MG63 (cell line): Measurements from ENCODE around the gene XIRP1. TPM values are rescaled to one million over a fixed set of nuclear protein-coding genes. Genes with fewer than 3 reads are reported as not detected.
"Not testable (repeated sequence)": the region's sequence is repeated elsewhere in the genome, so short reads cannot be mapped to it uniquely, and the experiment has no call there.

Source experiments
- DNase-seq: peaks from one replicate; pipeline ENCODE4 v3.0.0-alpha.2; 2020
- H3K27me3 ChIP-seq: fragments of 250-450 bp; sonication (Bioruptor Pico); 2 replicates; pipeline ENCODE4 v1.5.1; 2020; ENCODE audit warnings: mild to moderate bottlenecking, moderate library complexity
- H3K36me3 ChIP-seq: fragments of 250-450 bp; sonication (Bioruptor Pico); 2 replicates; pipeline ENCODE4 v1.5.1; 2020; ENCODE audit warnings: mild to moderate bottlenecking, moderate library complexity
- H3K4me3 ChIP-seq: fragments of 250-450 bp; sonication (Bioruptor Pico); 2 replicates; pipeline ENCODE4 v1.5.1; 2020; ENCODE audit warnings: mild to moderate bottlenecking, moderate library complexity
- H3K9me3 ChIP-seq: fragments of 250-450 bp; sonication (Bioruptor Pico); 2 replicates; pipeline ENCODE4 v1.5.1; 2020; ENCODE audit warnings: mild to moderate bottlenecking, moderate library complexity
- total RNA-seq: library from RNA; depleted of rRNA; stranded (reverse); fragments of >200 nt; shearing (Covaris generic); gene quantifications from 2 replicates; pipeline ENCODE4 v1.2.3, GENCODE V29; 2014; ENCODE audit warnings: low replicate concordance

XIRP1 gene
- total RNA-seq, 1 experiment from 2014 or later: not detected

DNA sequence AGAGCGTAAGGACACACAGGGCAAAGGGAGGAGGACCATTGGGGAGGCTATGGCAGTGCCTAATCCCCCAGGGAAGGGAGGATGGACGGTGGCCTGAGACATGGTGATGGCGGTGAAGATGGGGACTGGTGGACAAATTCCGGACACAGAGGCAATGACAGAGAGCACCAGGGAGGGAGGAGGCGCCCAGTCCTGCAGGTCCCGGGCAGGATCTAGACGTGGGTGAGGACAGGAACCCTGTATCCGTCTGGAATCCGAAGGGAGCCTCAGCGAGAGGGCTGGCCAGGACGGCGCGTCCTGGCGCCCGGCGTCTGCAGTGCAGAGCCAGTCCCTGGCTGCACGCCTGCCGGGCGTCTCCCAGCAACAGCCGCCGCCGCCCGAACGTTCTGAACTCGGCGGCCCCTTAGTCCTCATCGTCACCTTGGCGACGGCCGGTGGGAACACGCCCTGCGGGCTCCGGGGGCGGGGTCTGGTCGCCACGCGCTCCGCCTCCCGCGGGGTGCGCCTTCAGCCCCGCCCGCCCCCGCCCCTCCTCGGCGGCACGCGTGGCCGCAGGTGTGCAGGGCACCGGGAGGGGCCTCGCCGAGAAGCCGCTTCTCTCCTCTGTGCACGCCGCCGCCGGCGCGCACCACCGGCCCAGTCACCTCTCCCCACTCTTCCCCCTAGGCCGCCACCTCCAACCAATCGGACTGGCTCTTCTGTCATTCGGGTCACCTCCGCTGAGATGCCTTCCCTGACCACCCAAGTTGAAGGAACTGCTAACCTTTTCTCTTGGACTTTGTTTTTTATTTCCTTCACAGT lies 11.6 kb downstream of the XIRP1 start:
- Histone ChIP-seq H3K27me3 (no peaks in the 10 kb centered on the region), H3K4me3 (peak overlapping the region; percentile 24), H3K36me3 (no peaks in the 10 kb centered on the region), H3K9me3 (no peaks in the 10 kb centered on the region)
- DNase-seq: peak; percentile 84

- H3K27me3 ChIP-seq: no peaks in the 10 kb centered on the region
- DNase-seq: no peak
- no peak overlapping the region; the same call in 1 of the 2 replicates for H3K4me3 ChIP-seq
- no peaks in the 10 kb centered on the region for H3K9me3 ChIP-seq
- H3K36me3 ChIP-seq: no peaks in the 10 kb centered on the region
Measured at GRCh38 chr3:39180183-39180545, 12.2 kb downstream of the XIRP1 start.

DNA sequence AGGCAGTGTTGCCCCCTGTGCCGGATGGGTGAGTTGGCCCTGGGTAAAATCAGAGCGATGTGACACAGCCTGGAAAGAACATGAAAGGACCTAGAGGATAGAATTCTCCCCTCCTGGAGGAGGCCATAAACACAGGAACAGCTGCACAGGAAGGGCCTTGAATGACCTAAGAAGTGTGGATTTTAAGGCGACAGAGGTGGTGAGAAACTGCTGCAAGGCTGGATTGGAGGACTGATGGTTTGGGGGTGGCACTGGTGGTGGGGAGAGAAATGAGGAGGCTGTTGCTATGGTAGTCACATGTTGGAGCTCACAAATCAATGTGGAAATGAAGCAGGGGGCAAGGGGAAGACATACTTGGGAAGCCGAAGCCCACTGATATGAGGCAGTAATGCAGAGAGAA lies 13.8 kb downstream of the XIRP1 start:
- Histone ChIP-seq H3K4me3 (peak overlapping the region; percentile 45), H3K9me3 (no peaks in the 10 kb centered on the region), H3K36me3 (no peaks in the 10 kb centered on the region), H3K27me3 (no peaks in the 10 kb centered on the region)
- DNase-seq: no peak

- H3K9me3 ChIP-seq: no peaks in the 10 kb centered on the region
- H3K27me3 ChIP-seq: no peaks in the 10 kb centered on the region
- peak overlapping the region; percentile 45 for H3K4me3 ChIP-seq
- peak; percentile 82 for DNase-seq
- no peaks in the 10 kb centered on the region for H3K36me3 ChIP-seq
Measured at GRCh38 chr3:39177708-39178332, 14.6 kb downstream of the XIRP1 start.

DNA sequence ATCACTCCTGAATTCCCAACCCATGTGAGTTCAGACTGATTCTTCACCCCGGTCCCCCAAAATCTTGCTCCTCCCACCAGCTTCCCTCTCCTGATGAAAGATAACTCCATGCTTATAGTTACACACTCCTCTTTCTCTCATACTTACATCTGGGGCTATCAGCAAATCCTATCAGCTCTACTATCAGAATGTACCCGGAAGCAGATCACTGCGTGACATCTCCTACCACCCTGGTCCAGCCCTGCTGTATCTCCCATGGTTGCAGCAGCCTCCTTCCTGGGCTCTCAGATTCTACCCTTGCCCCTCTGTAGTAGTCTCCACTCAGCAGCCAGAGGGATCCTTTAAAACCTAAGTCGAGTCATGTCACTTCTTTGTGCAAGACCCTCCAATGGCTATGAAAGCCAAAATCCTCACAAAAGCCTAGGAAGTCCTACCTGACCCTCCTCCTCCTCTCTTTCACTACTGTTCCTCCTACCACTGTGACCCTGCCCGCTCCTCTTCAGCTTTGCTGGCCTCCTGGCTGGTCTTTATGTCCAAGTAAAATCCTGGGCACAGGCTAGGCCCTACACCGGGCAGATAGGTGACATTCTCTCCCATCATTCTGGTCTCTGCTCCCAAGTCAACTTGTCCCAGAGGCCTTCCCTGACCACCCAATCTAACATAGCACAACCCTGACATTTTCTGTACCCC lies 16.2 kb downstream of the XIRP1 start:
- Histone ChIP-seq H3K27me3 (no peaks in the 10 kb centered on the region), H3K36me3 (no peaks in the 10 kb centered on the region), H3K4me3 (no peak overlapping the region), H3K9me3 (no peaks in the 10 kb centered on the region)
- no peak for DNase-seq

- Histone ChIP-seq H3K9me3 (no peaks in the 10 kb centered on the region), H3K36me3 (no peaks in the 10 kb centered on the region), H3K4me3 (no peak overlapping the region), H3K27me3 (no peaks in the 10 kb centered on the region)
- DNase-seq: no peak
Measured at GRCh38 chr3:39173318-39174125, 18.9 kb downstream of the XIRP1 start.

DNA sequence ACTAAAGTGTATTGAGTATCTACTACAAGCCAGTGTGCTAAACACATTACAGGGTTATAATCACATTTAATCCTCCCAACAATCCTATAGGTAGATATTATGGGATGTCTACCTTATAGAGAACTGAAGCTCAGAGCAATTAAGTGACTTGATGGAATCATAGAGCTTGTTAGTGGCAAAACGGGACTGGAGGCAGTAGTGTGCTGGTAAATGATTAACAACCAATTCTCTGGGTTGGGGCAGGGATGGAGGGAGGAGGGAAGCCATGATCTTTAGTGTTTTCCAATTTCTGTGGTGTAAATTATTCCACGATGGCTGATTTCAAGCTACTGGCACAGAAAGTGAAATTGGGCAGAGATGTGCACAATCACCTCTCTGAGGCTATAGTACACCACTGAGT lies 20.5 kb downstream of the XIRP1 start:
- no peak for DNase-seq
- no peaks in the 10 kb centered on the region for H3K9me3 ChIP-seq
- no peak overlapping the region for H3K4me3 ChIP-seq

GRCh38 chr3:39170877-39171276 lies 21.5 kb downstream of the XIRP1 start:
- DNase-seq, H3K9me3 ChIP-seq, H3K36me3 ChIP-seq, H3K27me3 ChIP-seq, H3K4me3 ChIP-seq: not testable (repeated sequence)

More for the DNA sequence above, 20.5 kb downstream of the XIRP1 start:
- Histone ChIP-seq H3K36me3 (no peaks in the 10 kb centered on the region), H3K27me3 (no peaks in the 10 kb centered on the region)

DNA sequence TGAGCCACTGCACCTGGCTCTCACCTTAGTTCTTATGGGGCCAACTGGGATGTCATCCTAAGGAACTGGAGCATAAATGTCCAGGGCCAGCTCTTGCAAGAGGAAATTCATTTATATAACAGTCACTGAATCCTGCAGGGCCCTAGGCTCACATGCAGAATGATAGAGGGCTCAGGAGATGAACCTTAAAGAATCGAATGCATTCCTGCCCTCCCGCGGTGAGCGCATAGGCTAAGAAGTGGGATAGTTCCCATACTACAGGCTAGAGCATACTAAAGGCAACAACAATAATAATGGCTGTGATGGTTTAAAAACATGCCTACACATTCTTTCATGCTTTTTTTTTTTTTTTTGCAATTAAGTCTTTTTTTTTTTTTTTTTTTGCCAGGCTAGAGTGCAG lies 21.9 kb downstream of the XIRP1 start:
- H3K36me3 ChIP-seq: no peaks in the 10 kb centered on the region
- no peaks in the 10 kb centered on the region for H3K9me3 ChIP-seq
- H3K27me3 ChIP-seq: no peaks in the 10 kb centered on the region
- no peak overlapping the region for H3K4me3 ChIP-seq
- DNase-seq: no peak

GRCh38 chr3:39169712-39170111 lies 22.7 kb downstream of the XIRP1 start:
- H3K9me3 ChIP-seq: no peaks in the 10 kb centered on the region
- no peak overlapping the region for H3K4me3 ChIP-seq
- no peak for DNase-seq
- no peaks in the 10 kb centered on the region for H3K27me3 ChIP-seq
- H3K36me3 ChIP-seq: no peaks in the 10 kb centered on the region

- H3K9me3 ChIP-seq: no peaks in the 10 kb centered on the region
- DNase-seq: no peak
- no peaks in the 10 kb centered on the region for H3K27me3 ChIP-seq
- no peak overlapping the region for H3K4me3 ChIP-seq
- H3K36me3 ChIP-seq: no peaks in the 10 kb centered on the region
Measured at GRCh38 chr3:39168156-39168780, 24.1 kb downstream of the XIRP1 start.

DNA sequence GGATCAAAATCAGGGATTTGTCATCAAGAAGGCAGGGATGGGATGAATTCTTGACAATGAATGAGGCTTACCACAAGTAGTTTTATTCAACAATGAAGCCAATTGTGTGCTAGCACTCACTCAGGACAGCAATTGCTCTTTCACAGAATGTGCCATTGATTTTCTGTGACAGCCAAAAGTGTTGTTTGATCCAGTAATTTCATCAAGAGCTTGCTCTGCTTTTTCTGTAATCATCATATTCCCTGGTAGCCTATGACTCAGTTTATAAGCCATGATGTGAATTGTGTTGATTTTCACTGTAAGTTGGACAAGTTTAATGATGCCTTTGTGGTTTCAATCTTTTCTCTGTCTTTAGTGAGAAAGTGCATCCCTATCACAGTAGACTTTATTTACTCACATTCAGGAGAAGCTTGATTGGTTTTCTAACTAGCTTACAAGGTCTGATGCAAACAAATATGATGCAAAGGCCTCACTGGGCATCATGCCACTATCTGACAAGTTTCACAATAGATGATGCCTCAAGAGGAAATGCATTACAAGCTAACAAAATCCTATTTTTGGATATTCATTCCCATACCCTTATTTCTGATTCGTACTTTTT lies 25.4 kb downstream of the XIRP1 start:
- no peaks in the 10 kb centered on the region for H3K9me3 ChIP-seq
- no peaks in the 10 kb centered on the region for H3K36me3 ChIP-seq
- H3K4me3 ChIP-seq: no peak overlapping the region
- no peaks in the 10 kb centered on the region for H3K27me3 ChIP-seq
- peak; percentile 61 for DNase-seq

GRCh38 chr3:39166134-39166710 lies 26.2 kb downstream of the XIRP1 start:
- Histone ChIP-seq H3K4me3 (no peak overlapping the region), H3K27me3 (no peaks in the 10 kb centered on the region), H3K36me3 (no peaks in the 10 kb centered on the region), H3K9me3 (no peaks in the 10 kb centered on the region)
- peak; percentile 92 for DNase-seq

DNA sequence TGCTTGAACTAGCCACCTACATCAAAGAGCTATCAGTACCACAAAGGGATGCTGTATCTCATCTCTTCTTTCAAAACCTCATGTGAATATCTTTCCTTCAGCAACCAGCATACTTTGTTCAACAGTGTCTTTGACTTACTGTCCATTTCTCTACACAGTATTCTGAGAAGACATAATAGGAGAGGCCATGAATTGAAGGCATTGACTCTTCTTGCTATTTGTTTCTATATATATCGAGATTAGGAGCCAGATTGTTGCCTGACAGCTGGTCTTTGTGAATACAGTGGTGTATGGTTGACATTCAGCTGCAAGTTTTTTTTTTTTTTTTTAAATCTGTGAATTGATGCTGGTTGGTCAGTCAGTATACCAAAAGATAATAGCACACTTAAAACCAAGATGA lies 26.9 kb downstream of the XIRP1 start:
- no peak for DNase-seq
- Histone ChIP-seq H3K36me3 (no peaks in the 10 kb centered on the region), H3K9me3 (no peaks in the 10 kb centered on the region), H3K27me3 (no peaks in the 10 kb centered on the region), H3K4me3 (no peak overlapping the region)

DNA sequence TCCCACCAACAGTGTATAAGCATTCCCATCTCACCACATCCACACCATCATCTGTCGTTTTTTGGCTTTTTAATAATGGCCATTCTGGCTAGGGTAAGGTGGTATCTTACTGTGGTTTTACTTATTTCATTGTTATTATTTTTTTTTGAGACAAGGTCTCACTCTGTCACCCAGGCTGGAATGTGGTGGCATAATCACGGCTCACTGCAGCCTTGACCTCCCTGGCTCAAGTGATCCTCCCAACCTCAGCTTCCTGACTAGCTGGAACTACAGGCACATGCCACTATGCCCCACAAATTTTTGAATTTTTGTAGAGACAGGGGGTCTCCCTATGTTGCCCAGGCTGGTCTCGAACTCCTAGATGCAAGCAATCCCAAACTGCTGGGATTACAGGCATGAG lies 28.0 kb downstream of the XIRP1 start:
- no peaks in the 10 kb centered on the region for H3K9me3 ChIP-seq
- H3K27me3 ChIP-seq: no peaks in the 10 kb centered on the region
- DNase-seq: no peak
- no peak overlapping the region for H3K4me3 ChIP-seq
- H3K36me3 ChIP-seq: no peaks in the 10 kb centered on the region

DNA sequence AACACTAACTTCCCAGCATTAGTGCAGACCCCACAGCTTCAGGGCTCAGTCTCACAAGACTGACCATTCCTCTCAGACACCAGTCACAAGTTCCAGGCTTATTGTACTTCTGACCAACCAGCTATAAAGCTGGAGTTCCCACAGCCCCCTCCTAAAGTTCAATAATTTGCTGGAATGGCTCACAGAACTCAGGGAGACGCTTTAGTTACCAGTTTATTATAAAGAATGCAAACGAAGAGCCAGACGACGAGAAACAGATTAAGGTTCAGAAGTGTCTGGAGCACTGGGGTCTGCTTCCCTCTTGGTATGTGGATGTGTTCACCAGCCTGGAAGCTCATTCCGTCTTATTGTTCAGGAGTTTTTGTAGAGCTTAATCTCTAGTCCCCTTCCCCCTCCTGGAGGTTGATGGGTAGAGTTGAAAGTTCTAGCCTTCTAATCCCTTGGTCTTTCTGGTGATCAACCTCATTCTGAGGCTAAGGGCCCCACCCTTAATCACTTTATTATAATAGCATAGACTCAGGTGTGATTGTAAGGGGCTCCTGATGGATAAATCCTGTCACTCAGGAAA lies 34.2 kb downstream of the XIRP1 start:
- no peaks in the 10 kb centered on the region for H3K36me3 ChIP-seq
- H3K27me3 ChIP-seq: no peaks in the 10 kb centered on the region
- DNase-seq: no peak
- no peak overlapping the region for H3K4me3 ChIP-seq
- H3K9me3 ChIP-seq: no peaks in the 10 kb centered on the region
